Aorta (tissue), 4 donors: ENCODE measurements around the gene ATF6B. TPM values are rescaled to one million over a fixed set of nuclear protein-coding genes. Genes with fewer than 3 reads are reported as not detected.

ENCODE experiments used
- microRNA-seq, 2 donors: library from miRNA; unstranded; fragments of <30 nt; microRNA quantifications; one replicate each; pipeline ENCODE4 v1.2.0, GENCODE V29; 2020
- polyA plus RNA-seq, 2 donors: library from polyadenylated mRNA; stranded (reverse); fragments of 200-250 nt; gene quantifications; one replicate each; pipeline ENCODE4 v1.2.3, GENCODE V29; 2013
- total RNA-seq, 2 donors: library from RNA; stranded (reverse); fragmentation: NEBNext Ultra II Directional; extraction: Animal tissue kit (Norgen Biotek cat#: 25700); gene quantifications; one replicate each; pipeline ENCODE4 v1.2.1, GENCODE V29; 2021
- donor health status: healthy with polysubstance abuse.
- donor health status: Bipolar disorder and iron deficiency.
- donor health status: DM: no; HTN: no; CAD: no.
- donor health status: DM: yes; HTN: yes; CAD: no.

The ATF6B gene
- total and polyA plus RNA-seq, 4 donors = 12.9 to 93.1 (median 73.5) TPM

Small RNA genes lying within 50 kb of the gene (microRNA-seq; reads per million reads assigned to microRNA genes)
- 0.60 to 0.99 reads per million in 2 donors for gene MIR6721

Other genes with a start within 250 kb of the ATF6B start
- 1 to 10 TPM in 1 of 2 donors, under 1 TPM in 1; 0.60 to 1.5 TPM for gene SLC44A4, start 249.2 kb downstream of the ATF6B start, total RNA-seq
- gene SLC44A4, start 249.2 kb downstream of the ATF6B start, polyA plus RNA-seq = 10 to 100 TPM in 1 of 2 donors, under 1 TPM in 1; 0.31 to 12.0 TPM
- gene EHMT2, start 230.5 kb downstream of the ATF6B start, total RNA-seq = 10 to 100 TPM; 23.6 to 40.4 TPM
- 10 to 100 TPM; 16.7 to 56.8 TPM for gene EHMT2, start 230.5 kb downstream of the ATF6B start, polyA plus RNA-seq
- gene ZBTB12, start 226.2 kb downstream of the ATF6B start, total RNA-seq = 1 to 10 TPM; 1.8 to 4.9 TPM
- 1 to 10 TPM; 1.2 to 3.4 TPM for gene ZBTB12, start 226.2 kb downstream of the ATF6B start, polyA plus RNA-seq
- 10 to 100 TPM; 20.8 to 46.6 TPM for gene C2, start 200.5 kb downstream of the ATF6B start, total RNA-seq
- gene C2, start 200.5 kb downstream of the ATF6B start, polyA plus RNA-seq = 10 to 100 TPM in 1 of 2 donors, 1 to 10 TPM in 1; 5.6 to 16.7 TPM
- 100 to 1,000 TPM in 1 of 2 donors, 10 to 100 TPM in 1; 56.7 to 141 TPM for gene CFB, start 182.2 kb downstream of the ATF6B start, total RNA-seq
- gene CFB, start 182.2 kb downstream of the ATF6B start, polyA plus RNA-seq = 10 to 100 TPM; 26.4 to 90.4 TPM
- 10 to 100 TPM; 42.2 to 55.5 TPM for gene NELFE, start 169.3 kb downstream of the ATF6B start, total RNA-seq
- gene NELFE, start 169.3 kb downstream of the ATF6B start, polyA plus RNA-seq = 10 to 100 TPM; 61.9 to 71.5 TPM
- 10 to 100 TPM; 53.8 to 90.3 TPM for gene SKIC2, start 169.1 kb downstream of the ATF6B start, total RNA-seq
- 100 to 1,000 TPM in 1 of 2 donors, 10 to 100 TPM in 1; 26.7 to 188 TPM for gene SKIC2, start 169.1 kb downstream of the ATF6B start, polyA plus RNA-seq
- gene DXO, start 156.1 kb downstream of the ATF6B start, total RNA-seq = 10 to 100 TPM; 20.2 to 20.5 TPM
- 10 to 100 TPM in 1 of 2 donors, 1 to 10 TPM in 1; 5.1 to 41.7 TPM for gene DXO, start 156.1 kb downstream of the ATF6B start, polyA plus RNA-seq
- 100 to 1,000 TPM; 146 to 258 TPM for gene C4A, start 146.2 kb downstream of the ATF6B start, total RNA-seq
- 10 to 100 TPM in 1 of 2 donors, 1 to 10 TPM in 1; 7.4 to 43.6 TPM for gene C4A, start 146.2 kb downstream of the ATF6B start, polyA plus RNA-seq
- gene C4B, start 113.5 kb downstream of the ATF6B start, total RNA-seq = 100 to 1,000 TPM; 149 to 225 TPM
- 10 to 100 TPM; 10.8 to 49.3 TPM for gene C4B, start 113.5 kb downstream of the ATF6B start, polyA plus RNA-seq
- 1 to 10 TPM; 2.2 to 2.3 TPM for gene CYP21A2, start 89.8 kb downstream of the ATF6B start, total RNA-seq
- 1 to 10 TPM in 1 of 2 donors, not detected in 1; 3.6 TPM for gene CYP21A2, start 89.8 kb downstream of the ATF6B start, polyA plus RNA-seq
- gene TNXB, start 18.9 kb downstream of the ATF6B start, total RNA-seq = 100 to 1,000 TPM; 146 to 441 TPM
- gene TNXB, start 18.9 kb downstream of the ATF6B start, polyA plus RNA-seq = 10 to 100 TPM; 11.1 to 86.1 TPM
- gene FKBPL, start 2.0 kb upstream of the ATF6B start, total RNA-seq = 1 to 10 TPM; 1.9 to 4.7 TPM
- gene FKBPL, start 2.0 kb upstream of the ATF6B start, polyA plus RNA-seq = 1 to 10 TPM; 3.4 to 4.8 TPM
- gene PRRT1, start 23.7 kb upstream of the ATF6B start, total RNA-seq = 1 to 10 TPM; 3.6 to 7.0 TPM
- 10 to 100 TPM in 1 of 2 donors, 1 to 10 TPM in 1; 4.6 to 12.5 TPM for gene PRRT1, start 23.7 kb upstream of the ATF6B start, polyA plus RNA-seq
- 10 to 100 TPM; 26.0 to 37.6 TPM for gene PPT2, start 25.9 kb upstream of the ATF6B start, total RNA-seq
- gene PPT2, start 25.9 kb upstream of the ATF6B start, polyA plus RNA-seq = 10 to 100 TPM in 1 of 2 donors, 1 to 10 TPM in 1; 4.3 to 29.7 TPM
- gene EGFL8, start 36.3 kb upstream of the ATF6B start, total RNA-seq = 10 to 100 TPM; 20.7 to 38.8 TPM
- gene EGFL8, start 36.3 kb upstream of the ATF6B start, polyA plus RNA-seq = 100 to 1,000 TPM in 1 of 2 donors, 1 to 10 TPM in 1; 3.9 to 138 TPM
- gene AGPAT1, start 47.8 kb upstream of the ATF6B start, total RNA-seq = 10 to 100 TPM; 36.2 to 41.7 TPM
- 10 to 100 TPM; 42.9 to 54.8 TPM for gene AGPAT1, start 47.8 kb upstream of the ATF6B start, polyA plus RNA-seq
- gene RNF5, start 50.2 kb upstream of the ATF6B start, total RNA-seq = 10 to 100 TPM; 35.0 to 44.5 TPM
- 100 to 1,000 TPM in 1 of 2 donors, 10 to 100 TPM in 1; 64.1 to 109 TPM for gene RNF5, start 50.2 kb upstream of the ATF6B start, polyA plus RNA-seq
- 10 to 100 TPM in 1 of 2 donors, 1 to 10 TPM in 1; 6.4 to 12.7 TPM for gene AGER, start 56.0 kb upstream of the ATF6B start, total RNA-seq
- 10 to 100 TPM in 1 of 2 donors, 1 to 10 TPM in 1; 1.4 to 16.5 TPM for gene AGER, start 56.0 kb upstream of the ATF6B start, polyA plus RNA-seq
- 10 to 100 TPM; 66.0 to 91.2 TPM for gene PBX2, start 62.0 kb upstream of the ATF6B start, total RNA-seq
- gene PBX2, start 62.0 kb upstream of the ATF6B start, polyA plus RNA-seq = 10 to 100 TPM; 11.5 to 64.0 TPM
- gene GPSM3, start 64.4 kb upstream of the ATF6B start, total RNA-seq = 10 to 100 TPM; 20.1 to 26.2 TPM
- gene GPSM3, start 64.4 kb upstream of the ATF6B start, polyA plus RNA-seq = 10 to 100 TPM in 1 of 2 donors, 1 to 10 TPM in 1; 5.4 to 31.1 TPM
- 10 to 100 TPM; 35.2 to 64.4 TPM for gene NOTCH4, start 95.8 kb upstream of the ATF6B start, total RNA-seq
- 1 to 10 TPM; 4.0 to 7.3 TPM for gene NOTCH4, start 95.8 kb upstream of the ATF6B start, polyA plus RNA-seq
- not detected for gene TSBP1, start 243.7 kb upstream of the ATF6B start, total RNA-seq
- gene TSBP1, start 243.7 kb upstream of the ATF6B start, polyA plus RNA-seq = not detected